H1 (cell line): Measurements from ENCODE around the gene MAVS. TPM values are rescaled to one million over a fixed set of nuclear protein-coding genes. Genes with fewer than 3 reads are reported as not detected.

ENCODE experiments used
- CTCF ChIA-PET: fragments of 300-600 bp; sonication (Branson Sonifier 250); formaldehyde crosslinking; loops from one replicate; lab custom pipeline; 2021; ENCODE audit not compliant: partially characterized antibody; lab: Charles Lee
- POLR2A ChIA-PET: fragments of 300-600 bp; sonication (Branson Sonifier 250); formaldehyde crosslinking; loops from one replicate; lab custom pipeline; 2021; ENCODE audit warnings: inconsistent platforms; ENCODE audit not compliant: partially characterized antibody; lab: Charles Lee
- DNase-seq, 2 experiments: peaks; one replicate each; pipeline versions ENCODE4 v3.0.0 to v3.0.0-alpha.2; 2010 to 2022; ENCODE audit warnings: low spot score in 2 of 2, low read depth in 1 of 2, mixed read lengths in 1 of 2
- FAIRE-seq: peaks from 2 replicates; lab custom pipeline; 2011; peaks lifted over from hg19 to GRCh38; lab: Jason Lieb, UNC
- H2AFZ ChIP-seq: 2 replicates; pipeline ENCODE4 v1.8.1; 2012; ENCODE audit warnings: low read length, inconsistent platforms
- H2AK5ac ChIP-seq: 2 replicates; pipeline ENCODE4 v1.6.1; 2013; ENCODE audit warnings: low read depth, low read length
- H2BK120ac ChIP-seq: replicated peaks from 2 replicates; pipeline ENCODE3; 2013; ENCODE audit warnings: low read depth, low read length, inconsistent platforms
- H2BK12ac ChIP-seq: 2 replicates; pipeline ENCODE4 v1.6.1; 2013; ENCODE audit warnings: low read depth, low read length
- H2BK15ac ChIP-seq: 2 replicates; pipeline ENCODE4 v1.6.1; 2013; ENCODE audit warnings: low read length
- H2BK20ac ChIP-seq: 2 replicates; pipeline ENCODE4 v1.6.1; 2013; ENCODE audit warnings: low read length
- H2BK5ac ChIP-seq: 2 replicates; pipeline ENCODE4 v1.6.1; 2013; ENCODE audit warnings: low read depth, low read length
- H3K14ac ChIP-seq: 2 replicates; pipeline ENCODE4 v1.6.1; 2013; ENCODE audit warnings: inconsistent platforms; ENCODE audit not compliant: insufficient read length
- H3K18ac ChIP-seq: 2 replicates; pipeline ENCODE4 v1.6.1; 2013; ENCODE audit warnings: low read length; ENCODE audit errors: extremely low read depth
- H3K23ac ChIP-seq: 2 replicates; pipeline ENCODE4 v1.6.1; 2013; ENCODE audit warnings: inconsistent platforms; ENCODE audit not compliant: insufficient read length
- H3K23me2 ChIP-seq: 2 replicates; pipeline ENCODE4 v1.6.1; 2013; ENCODE audit warnings: low read depth, low read length
- H3K27ac ChIP-seq: 2 replicates; pipeline ENCODE4 v1.6.1; 2011; ENCODE audit warnings: low read depth, low read length, inconsistent platforms
- H3K27me3 ChIP-seq, 4 experiments: replicated peaks in 1 of 4; 1 replicate in 1 of 4; 2 replicates in 3 of 4; pipeline versions ENCODE4 v1.6.1 to v1.8.1; 2011 to 2013; ENCODE audit warnings: low read length in 3 of 4, mild to moderate bottlenecking in 3 of 4, inconsistent platforms in 2 of 4, mixed read lengths in 2 of 4, moderate library complexity in 1 of 4; ENCODE audit not compliant: control insufficient read depth in 3 of 4, insufficient read depth in 3 of 4; ENCODE audit errors: extremely low read depth in 1 of 4
- H3K36me3 ChIP-seq, 4 experiments: 2 replicates each; pipeline versions ENCODE4 v1.6.1 to v1.8.1; 2011 to 2013; ENCODE audit warnings: mild to moderate bottlenecking in 4 of 4, low read length in 3 of 4, moderate library complexity in 2 of 4, control low read depth in 1 of 4, inconsistent platforms in 1 of 4; ENCODE audit not compliant: insufficient read depth in 4 of 4, control insufficient read depth in 2 of 4
- H3K4ac ChIP-seq: replicated peaks from 2 replicates; pipeline ENCODE3; 2013; ENCODE audit warnings: low read length, low read depth, mixed read lengths, inconsistent platforms; ENCODE audit not compliant: insufficient read length
- H3K4me1 ChIP-seq, 4 experiments: replicated peaks in 1 of 4; 1 replicate in 1 of 4; 2 replicates in 3 of 4; pipeline versions ENCODE4 v1.6.1 to v1.8.1; 2011 to 2013; ENCODE audit warnings: low read length in 3 of 4, inconsistent platforms in 2 of 4, mixed read lengths in 1 of 4; ENCODE audit not compliant: insufficient read depth in 4 of 4, control insufficient read depth in 3 of 4
- H3K4me2 ChIP-seq, 2 experiments: 2 replicates each; pipeline versions ENCODE4 v1.6.1 to v1.8.1; 2011 to 2013; ENCODE audit warnings: low read depth in 2 of 2, low read length in 2 of 2, control low read depth in 1 of 2, inconsistent platforms in 1 of 2, mild to moderate bottlenecking in 1 of 2; ENCODE audit not compliant: insufficient read depth in 1 of 2
- H3K4me3 ChIP-seq, 4 experiments: fragments of 200-600, 300-600 bp in 1 of 4; sonication (generic), shearing (Covaris generic), sonication (Bioruptor Twin) in 1 of 4; 2 replicates each; pipeline versions ENCODE4 v1.5.1 to v1.8.1; 2011 to 2016; ENCODE audit warnings: low read length in 4 of 4, low read depth in 3 of 4, control low read depth in 2 of 4, inconsistent platforms in 2 of 4, mild to moderate bottlenecking in 2 of 4, mixed read lengths in 1 of 4, moderate library complexity in 1 of 4; ENCODE audit not compliant: insufficient read depth in 2 of 4; ENCODE audit errors: extremely low read depth in 1 of 4
- H3K56ac ChIP-seq: replicated peaks from 2 replicates; pipeline ENCODE3; 2013; ENCODE audit warnings: low read depth, mild to moderate bottlenecking, mixed read lengths, low read length, inconsistent platforms; ENCODE audit not compliant: insufficient read length
- H3K79me1 ChIP-seq: 2 replicates; pipeline ENCODE4 v1.6.1; 2013; ENCODE audit warnings: low read depth, low read length, control low read depth
- H3K79me2 ChIP-seq, 2 experiments: 2 replicates each; pipeline versions ENCODE4 v1.6.1 to v1.8.1; 2012 to 2013; ENCODE audit warnings: low read length in 2 of 2, mild to moderate bottlenecking in 2 of 2, inconsistent platforms in 1 of 2; ENCODE audit not compliant: insufficient read depth in 2 of 2, control insufficient read depth in 1 of 2
- H3K9ac ChIP-seq, 4 experiments: replicated peaks in 1 of 4; 1 replicate in 1 of 4; 2 replicates in 3 of 4; pipeline versions ENCODE4 v1.6.1 to v1.8.1; 2011 to 2013; ENCODE audit warnings: low read depth in 3 of 4, low read length in 3 of 4, control low read depth in 2 of 4, mild to moderate bottlenecking in 2 of 4, moderate library complexity in 2 of 4, inconsistent platforms in 1 of 4; ENCODE audit errors: extremely low read depth in 1 of 4
- H3K9me3 ChIP-seq, 2 experiments: 2 replicates each; pipeline versions ENCODE4 v1.6.1 to v1.8.1; 2012 to 2013; ENCODE audit warnings: mild to moderate bottlenecking in 2 of 2, moderate library complexity in 2 of 2, control low read depth in 1 of 2, inconsistent platforms in 1 of 2, low read depth in 1 of 2, low read length in 1 of 2, mixed read lengths in 1 of 2; ENCODE audit not compliant: insufficient read depth in 2 of 2
- H4K20me1 ChIP-seq, 2 experiments: replicated peaks in 1 of 2; 2 replicates each; pipeline versions ENCODE3 to v1.8.1; 2011 to 2013; ENCODE audit warnings: inconsistent platforms in 2 of 2, low read length in 2 of 2, mild to moderate bottlenecking in 1 of 2; ENCODE audit not compliant: insufficient read depth in 2 of 2, control insufficient read depth in 1 of 2
- H4K5ac ChIP-seq: 2 replicates; pipeline ENCODE4 v1.6.1; 2013; ENCODE audit warnings: low read length, low read depth, mixed read lengths, inconsistent platforms; ENCODE audit not compliant: insufficient read length
- H4K8ac ChIP-seq: 2 replicates; pipeline ENCODE4 v1.8.0; 2013; ENCODE audit warnings: mild to moderate bottlenecking, moderate library complexity, low read length, inconsistent platforms; ENCODE audit not compliant: insufficient read depth; ENCODE audit errors: extremely low read depth
- H4K91ac ChIP-seq: replicated peaks from 2 replicates; pipeline ENCODE3; 2013; ENCODE audit warnings: low read length, mixed read lengths, inconsistent platforms; ENCODE audit not compliant: insufficient read length
- ATF3 ChIP-seq: IDR thresholded peaks from 2 replicates; pipeline ENCODE4 v1.6.1; 2011; ENCODE audit warnings: low read depth, mild to moderate bottlenecking, low read length; ENCODE audit not compliant: insufficient read depth
- BACH1 ChIP-seq: IDR thresholded peaks from 2 replicates; pipeline ENCODE4 v1.6.1; 2012; ENCODE audit warnings: low read length, improper control_type of control experiment
- BCL11A ChIP-seq, 2 experiments: IDR thresholded peaks; one replicate each; pipeline ENCODE4 v1.6.1; 2011; ENCODE audit warnings: low read depth in 2 of 2, low read length in 2 of 2, mild to moderate bottlenecking in 2 of 2
- CREB1 ChIP-seq: IDR thresholded peaks from 2 replicates; pipeline ENCODE4 v1.6.1; 2012; ENCODE audit warnings: inconsistent platforms
- GTF2F1 ChIP-seq: IDR thresholded peaks from 2 replicates; pipeline ENCODE4 v1.6.1; 2012; ENCODE audit warnings: low read depth, low read length, improper control_type of control experiment, borderline replicate concordance
- NANOG ChIP-seq: IDR thresholded peaks from 2 replicates; pipeline ENCODE4 v1.6.1; 2011; ENCODE audit warnings: low read length, low read depth, mild to moderate bottlenecking, inconsistent platforms; ENCODE audit not compliant: insufficient read depth, poor library complexity, severe bottlenecking
- NRF1 ChIP-seq: IDR thresholded peaks from 2 replicates; pipeline ENCODE4 v1.6.1; 2011; ENCODE audit warnings: mild to moderate bottlenecking, low read depth, low read length, improper control_type of control experiment
- POLR2AphosphoS5 ChIP-seq: IDR thresholded peaks from 2 replicates; pipeline ENCODE4 v1.6.1; 2011; ENCODE audit warnings: low read depth, low read length
- POU5F1 ChIP-seq: IDR thresholded peaks from 2 replicates; pipeline ENCODE4 v1.6.1; 2011; ENCODE audit warnings: low read depth, mild to moderate bottlenecking, low read length, moderate library complexity
- TBP ChIP-seq: IDR thresholded peaks from 2 replicates; pipeline ENCODE4 v1.6.1; 2011; ENCODE audit warnings: low read depth, low read length, improper control_type of control experiment
- TEAD4 ChIP-seq: IDR thresholded peaks from 2 replicates; pipeline ENCODE4 v1.6.1; 2012; ENCODE audit warnings: low read depth, low read length, inconsistent platforms, mixed read lengths
- WGBS, 2 experiments: shearing (Covaris generic) in 1 of 2; methylation state at CpG; one replicate each; pipeline versions ENCODE4 v1.1.6 to v1.1.7; 2013 to 2015; ENCODE audit warnings: low lambda C conversion rate in 2 of 2, mixed read lengths in 2 of 2, inconsistent platforms in 1 of 2, low coverage in 1 of 2, missing lambda C conversion rate in 1 of 2; ENCODE audit not compliant: insufficient replicate concordance in 2 of 2, insufficient coverage in 1 of 2, insufficient read length in 1 of 2; ENCODE audit errors: extremely low coverage in 1 of 2, missing lambda C conversion rate in 1 of 2; 5-methylcytosine and 5-hydroxymethylcytosine counted together
- polyA plus RNA-seq, 7 experiments: library from polyadenylated mRNA; depleted of rRNA in 3 of 7; stranded (reverse) in 5 of 7; unstranded in 2 of 7; fragments of >200 nt in 5 of 7; fragments of 200-250 nt in 2 of 7; gene quantifications; 1 replicate in 5 of 7; 2 replicates in 1 of 7; 4 replicates in 1 of 7; pipeline versions ENCODE4 v1.2.1 to v1.2.3, GENCODE V29; 2011 to 2013; ENCODE audit warnings: missing spikeins in 2 of 7, mixed read lengths in 2 of 7
- total RNA-seq: library from RNA; stranded (reverse); fragmentation: NEBNext Ultra II Directional; extraction: Animal tissue kit (Norgen Biotek cat#: 25700); gene quantifications from 2 replicates; pipeline ENCODE4 v1.2.1, GENCODE V29; 2021
- TF ChIP-seq, protein P1 (sequence below): IDR thresholded peaks from 2 replicates; pipeline ENCODE4 v1.6.1; 2012; ENCODE audit warnings: low read length, inconsistent platforms

MAVS gene
- total and polyA plus RNA-seq, 2 of the 8 experiments (the other 6 are each of a cell fraction or from before 2014, with no cell fraction given), result 9.9 to 24.3 TPM

GRCh38 chr20:3923818-3924217 is 77.2 kb downstream of the MAVS start:
- H2BK12ac ChIP-seq, result no peak overlapping the region
- H3K4me3 ChIP-seq, result no peak overlapping the region
- H4K8ac ChIP-seq, result no peak overlapping the region
- H3K56ac ChIP-seq, result no peak overlapping the region
- no peak overlapping the region for H4K91ac ChIP-seq
- H3K14ac ChIP-seq, result no peak overlapping the region
- peaks cover 36 to 39% of the 10 kb centered on the region in 2 experiments for H4K20me1 ChIP-seq
- no peak for DNase-seq
- 81% methylated on average over 2 of the region's 2 CpGs; no CpG with 5 or more reads in 1 of the 2 experiments for WGBS, 2 experiments
- H2AK5ac ChIP-seq, result no peak overlapping the region
- no peak overlapping the region for H3K9ac ChIP-seq
- CTCF ChIA-PET, result interaction anchor here (4.3 kb wide), 1 partner anchor 148 kb away, joined by 16 read pairs; no protein-coding TSS in a partner anchor
- H3K27me3 ChIP-seq, result no peaks in the 10 kb centered on the region
- no peak overlapping the region for H2BK15ac ChIP-seq
- H3K9me3 ChIP-seq, result no peaks in the 10 kb centered on the region
- H4K5ac ChIP-seq, result no peak overlapping the region
- no peak overlapping the region for H3K4me2 ChIP-seq
- peaks cover 10 to 56% (median 21%) of the 10 kb centered on the region in 4 experiments; a peak in 7 of 8 replicates for H3K36me3 ChIP-seq
- no peaks in the 10 kb centered on the region for H3K23me2 ChIP-seq
- H2BK20ac ChIP-seq, result no peak overlapping the region
- peaks cover 0 to 33% of the 10 kb centered on the region in 2 experiments; a peak in 3 of 4 replicates for H3K79me2 ChIP-seq
- H3K23ac ChIP-seq, result no peak overlapping the region
- FAIRE-seq, result no peak
- peaks cover 8% of the 10 kb centered on the region for H3K79me1 ChIP-seq
- H2BK5ac ChIP-seq, result no peak overlapping the region
- H3K4ac ChIP-seq, result no peak overlapping the region
- H2BK120ac ChIP-seq, result no peak overlapping the region
- no peak overlapping the region for H2AFZ ChIP-seq
- no peak overlapping the region for H3K18ac ChIP-seq
- POLR2A ChIA-PET, result interaction anchor here (1.2 to 1.4 kb wide), 2 partner anchors 35 to 124 kb away, joined by 3 read pairs; no protein-coding TSS in a partner anchor
- H3K4me1 ChIP-seq, result peaks cover 0 to 19% (median 2%) of the 10 kb centered on the region in 4 experiments; a peak in 3 of 7 replicates
- H3K27ac ChIP-seq, result no peak overlapping the region
- TF ChIP-seq TBP, result no peak
- TF ChIP-seq BACH1, result no peak
- no peak for TF ChIP-seq ATF3
- no peak for TF ChIP-seq POLR2AphosphoS5
- TF ChIP-seq BCL11A (IDR thresholded peaks at IDR 0.05; ENCODE audit: low read depth in 2 of 2, low read length in 2 of 2), result no peak
- TF ChIP-seq, protein P1, sequence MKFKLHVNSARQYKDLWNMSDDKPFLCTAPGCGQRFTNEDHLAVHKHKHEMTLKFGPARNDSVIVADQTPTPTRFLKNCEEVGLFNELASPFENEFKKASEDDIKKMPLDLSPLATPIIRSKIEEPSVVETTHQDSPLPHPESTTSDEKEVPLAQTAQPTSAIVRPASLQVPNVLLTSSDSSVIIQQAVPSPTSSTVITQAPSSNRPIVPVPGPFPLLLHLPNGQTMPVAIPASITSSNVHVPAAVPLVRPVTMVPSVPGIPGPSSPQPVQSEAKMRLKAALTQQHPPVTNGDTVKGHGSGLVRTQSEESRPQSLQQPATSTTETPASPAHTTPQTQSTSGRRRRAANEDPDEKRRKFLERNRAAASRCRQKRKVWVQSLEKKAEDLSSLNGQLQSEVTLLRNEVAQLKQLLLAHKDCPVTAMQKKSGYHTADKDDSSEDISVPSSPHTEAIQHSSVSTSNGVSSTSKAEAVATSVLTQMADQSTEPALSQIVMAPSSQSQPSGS, result no peak
- no peak for TF ChIP-seq GTF2F1
- TF ChIP-seq TEAD4, result no peak
- no peak for TF ChIP-seq POU5F1
- no peak for TF ChIP-seq NRF1
- TF ChIP-seq NANOG, result no peak
- no peak for TF ChIP-seq CREB1
